Tibial artery (tissue), 4 donors: ENCODE results near the gene LHFPL6.

ENCODE experiments used
- DNase-seq, 2 donors: peaks; one replicate each; pipeline ENCODE4 v3.0.0-alpha.2; 2019
- H3K27ac ChIP-seq, 2 donors: fragments of 200-600 bp; sonication (generic) in 1 of 2; 1 replicate in 1 of 2; 2 replicates in 1 of 2; pipeline ENCODE4 v1.5.1; 2018 to 2019; ENCODE audit warnings: mild to moderate bottlenecking in 1 of 2
- H3K27me3 ChIP-seq, 2 donors: fragments of 200-600 bp; sonication (generic) in 1 of 2; one replicate each; pipeline versions ENCODE4 v1.5.1 to v1.6.0; 2016 to 2019
- H3K36me3 ChIP-seq, 3 donors: fragments of 200-600 bp; sonication (generic) in 2 of 3; one replicate each; pipeline ENCODE4 v1.5.1; 2016 to 2019; ENCODE audit warnings: mild to moderate bottlenecking in 2 of 3
- H3K4me1 ChIP-seq, 4 donors: fragments of 200-600 bp; sonication (generic) in 2 of 4; 1 replicate in 3 of 4; 2 replicates in 1 of 4; pipeline ENCODE4 v1.5.1; 2016 to 2019
- H3K4me3 ChIP-seq, 2 donors: fragments of 200-600 bp; sonication (generic) in 1 of 2; 1 replicate in 1 of 2; 2 replicates in 1 of 2; pipeline ENCODE4 v1.5.1; 2018 to 2019; ENCODE audit warnings: mild to moderate bottlenecking in 2 of 2
- H3K9me3 ChIP-seq, 3 donors: fragments of 200-600 bp; sonication (generic) in 1 of 3; one replicate each; pipeline ENCODE4 v1.5.1; 2016 to 2019
- CTCF ChIP-seq, 2 experiments: fragments of 200-600 bp in 1 of 2; fragments of 450-650 bp in 1 of 2; IDR thresholded peaks; one replicate each; pipeline ENCODE4 v1.5.1; 2017 to 2019; ENCODE audit warnings: antibody characterized with exemption in 2 of 2, mild to moderate bottlenecking in 1 of 2, moderate library complexity in 1 of 2
- intact Hi-C: fragments of 100-400 bp; cut with DNase I; formaldehyde crosslinking; loops from one replicate; pipeline ENCODE4 v1.15.0; 2023; ENCODE audit warnings: low total_unique reads

The LHFPL6 gene

GRCh38 chr13:39483326-39483725 lies 119.7 kb downstream of the LHFPL6 start:
- no peak for DNase-seq

GRCh38 chr13:39481491-39481890 lies 121.5 kb downstream of the LHFPL6 start:
- intact Hi-C loops = no loop called here
- Histone ChIP-seq H3K27me3 (no peaks in the 10 kb centered on the region), H3K4me1 (peaks cover 0 to 40% (median 6%) of the 10 kb centered on the region in 4 donors), H3K4me3 (no peak overlapping the region), H3K9me3 (no peaks in the 10 kb centered on the region), H3K36me3 (no peaks in the 10 kb centered on the region), H3K27ac (no peak overlapping the region)
- no peak for DNase-seq
- no peak for TF ChIP-seq CTCF (IDR thresholded peaks at IDR 0.05)

More at GRCh38 chr13:39483326-39483725, 119.7 kb downstream of the LHFPL6 start:
- intact Hi-C loops = no loop called here
- H3K9me3 ChIP-seq = no peaks in the 10 kb centered on the region
- H3K4me3 ChIP-seq = no peak overlapping the region
- peaks cover 0 to 38% (median 6%) of the 10 kb centered on the region in 4 donors for H3K4me1 ChIP-seq
- TF ChIP-seq CTCF (IDR thresholded peaks at IDR 0.05) = no peak
- no peaks in the 10 kb centered on the region for H3K27me3 ChIP-seq
- H3K36me3 ChIP-seq = no peaks in the 10 kb centered on the region
- H3K27ac ChIP-seq = no peak overlapping the region

GRCh38 chr13:39474600-39474999 lies 128.4 kb downstream of the LHFPL6 start:
- TF ChIP-seq CTCF (IDR thresholded peaks at IDR 0.05) = no peak
- Histone ChIP-seq H3K36me3 (no peaks in the 10 kb centered on the region), H3K4me3 (no peak overlapping the region), H3K4me1 (peaks cover 0 to 16% (median 0%) of the 10 kb centered on the region in 4 donors), H3K27me3 (no peaks in the 10 kb centered on the region), H3K27ac (no peak overlapping the region), H3K9me3 (no peaks in the 10 kb centered on the region)
- DNase-seq = no peak
- intact Hi-C loops = no loop called here

GRCh38 chr13:39469676-39470075 lies 133.3 kb downstream of the LHFPL6 start:
- no peak overlapping the region for H3K4me3 ChIP-seq
- H3K27me3 ChIP-seq = no peaks in the 10 kb centered on the region
- DNase-seq = no peak
- no peak overlapping the region for H3K27ac ChIP-seq
- no peak for TF ChIP-seq CTCF (IDR thresholded peaks at IDR 0.05)
- H3K36me3 ChIP-seq = no peaks in the 10 kb centered on the region
- peaks cover 0 to 17% (median 0%) of the 10 kb centered on the region in 4 donors for H3K4me1 ChIP-seq
- intact Hi-C loops = no loop called here
- H3K9me3 ChIP-seq = no peaks in the 10 kb centered on the region

GRCh38 chr13:39468306-39468705 lies 134.7 kb downstream of the LHFPL6 start:
- Histone ChIP-seq H3K9me3 (no peaks in the 10 kb centered on the region), H3K27ac (no peak overlapping the region), H3K27me3 (no peaks in the 10 kb centered on the region), H3K36me3 (no peaks in the 10 kb centered on the region), H3K4me1 (peaks cover 0 to 28% (median 0%) of the 10 kb centered on the region in 4 donors), H3K4me3 (no peak overlapping the region)
- TF ChIP-seq CTCF (IDR thresholded peaks at IDR 0.05) = no peak
- DNase-seq = no peak
- intact Hi-C loops = no loop called here

GRCh38 chr13:39463611-39464010 lies 139.4 kb downstream of the LHFPL6 start:
- H3K27ac ChIP-seq = no peak overlapping the region
- peaks cover 0 to 49% (median 7%) of the 10 kb centered on the region in 4 donors for H3K4me1 ChIP-seq
- intact Hi-C loops = no loop called here
- no peaks in the 10 kb centered on the region for H3K27me3 ChIP-seq
- TF ChIP-seq CTCF (IDR thresholded peaks at IDR 0.05) = no peak
- no peak for DNase-seq
- H3K4me3 ChIP-seq = no peak overlapping the region
- H3K36me3 ChIP-seq = no peaks in the 10 kb centered on the region
- H3K9me3 ChIP-seq = no peaks in the 10 kb centered on the region
